GM23338 (cell line): ENCODE results near the gene TBATA. TPM values are rescaled to one million over a fixed set of nuclear protein-coding genes. Genes with fewer than 3 reads are reported as not detected.

ENCODE experiments used
- ATAC-seq: fragments of 200-7000 bp; cut with Tn5 transposase; 3 replicates; pipeline ENCODE4 v1.9.1; 2020
- DNase-seq: peaks from one replicate; pipeline ENCODE4 v3.0.0-alpha.2; 2015; ENCODE audit warnings: low spot score
- H2AFZ ChIP-seq: fragments of 200-600 bp; sonication (generic); 2 replicates; pipeline ENCODE4 v1.8.0; 2016; ENCODE audit warnings: antibody characterized with exemption, mild to moderate bottlenecking, moderate library complexity
- H3F3A ChIP-seq: fragments of 200-600 bp; sonication (generic); replicated peaks from 2 replicates; pipeline ENCODE4 v1.8.0; 2017; ENCODE audit warnings: antibody characterized with exemption, mixed run types, low read depth
- H3K27ac ChIP-seq: fragments of 200-600 bp; sonication (generic); 2 replicates; pipeline ENCODE4 v1.6.1; 2016; ENCODE audit warnings: low read depth
- H3K27me3 ChIP-seq: fragments of 200-600 bp; sonication (generic); 2 replicates; pipeline ENCODE4 v1.8.0; 2016; ENCODE audit warnings: mild to moderate bottlenecking, mixed run types, moderate library complexity; ENCODE audit not compliant: insufficient read depth
- H3K36me3 ChIP-seq: fragments of 200-600 bp; sonication (generic); 2 replicates; pipeline ENCODE4 v1.8.0; 2016; ENCODE audit warnings: mild to moderate bottlenecking; ENCODE audit not compliant: insufficient read depth
- H3K4me1 ChIP-seq: fragments of 200-600 bp; sonication (generic); 2 replicates; pipeline ENCODE4 v1.8.0; 2016; ENCODE audit warnings: mild to moderate bottlenecking, moderate library complexity; ENCODE audit not compliant: insufficient read depth
- H3K4me2 ChIP-seq: fragments of 200-600 bp; sonication (generic); 2 replicates; pipeline ENCODE4 v1.7.1; 2017; ENCODE audit warnings: mixed run types
- H3K4me3 ChIP-seq: fragments of 200-600 bp; sonication (generic); 2 replicates; pipeline ENCODE4 v1.6.1; 2016; ENCODE audit warnings: mixed run types
- H3K79me2 ChIP-seq: fragments of 200-600 bp; sonication (generic); replicated peaks from 2 replicates; pipeline ENCODE4 v1.8.0; 2017; ENCODE audit warnings: mild to moderate bottlenecking; ENCODE audit not compliant: insufficient read depth
- H3K9me2 ChIP-seq: fragments of 200-600 bp; sonication (generic); 2 replicates; pipeline ENCODE4 v1.8.0; 2017; ENCODE audit not compliant: insufficient read depth
- H4K20me1 ChIP-seq: fragments of 200-600 bp; sonication (generic); replicated peaks from 2 replicates; pipeline ENCODE4 v1.8.0; 2017; ENCODE audit warnings: mild to moderate bottlenecking; ENCODE audit not compliant: insufficient read depth
- H3K27ac Mint-ChIP-seq: 2 replicates; pipeline ENCODE4 v1.8.0; 2020; ENCODE audit warnings: inconsistent platforms, mild to moderate bottlenecking, moderate library complexity, mixed read lengths
- H3K27me3 Mint-ChIP-seq: 3 replicates; pipeline ENCODE4 v1.8.0; 2022; ENCODE audit warnings: low read depth, mild to moderate bottlenecking, moderate library complexity, mixed read lengths, inconsistent platforms; ENCODE audit not compliant: insufficient read depth, poor library complexity
- H3K36me3 Mint-ChIP-seq: 3 replicates; pipeline ENCODE4 v1.8.0; 2021; ENCODE audit warnings: low read depth, mild to moderate bottlenecking, inconsistent platforms, moderate library complexity, mixed read lengths
- H3K4me1 Mint-ChIP-seq: 3 replicates; pipeline ENCODE4 v1.8.0; 2020; ENCODE audit warnings: mild to moderate bottlenecking, inconsistent platforms, mixed read lengths
- H3K4me3 Mint-ChIP-seq: 3 replicates; pipeline ENCODE4 v1.8.0; 2021; ENCODE audit warnings: moderate library complexity, mild to moderate bottlenecking, inconsistent platforms, mixed read lengths
- H3K9me3 Mint-ChIP-seq: 3 replicates; pipeline ENCODE4 v1.8.0; 2020; ENCODE audit warnings: moderate library complexity, mild to moderate bottlenecking, inconsistent platforms, mixed read lengths
- CREB1 ChIP-seq: fragments of 250-450 bp; sonication (Bioruptor Pico); IDR thresholded peaks from 2 replicates; pipeline ENCODE4 v1.5.0; 2020; ENCODE audit warnings: low read depth, mild to moderate bottlenecking, moderate library complexity
- EZH2 ChIP-seq: fragments of 200-600 bp; sonication (generic); IDR thresholded peaks from one replicate; pipeline ENCODE4 v1.8.0; 2017; ENCODE audit warnings: antibody characterized with exemption, mild to moderate bottlenecking, low read depth; ENCODE audit not compliant: unreplicated experiment
- EZH2phosphoT487 ChIP-seq: fragments of 200-600 bp; sonication (generic); IDR thresholded peaks from one replicate; pipeline ENCODE4 v1.8.1; 2018; ENCODE audit warnings: antibody characterized with exemption; ENCODE audit not compliant: unreplicated experiment
- JUNB ChIP-seq: IDR thresholded peaks from one replicate; pipeline ENCODE4 v1.6.1; 2016; ENCODE audit warnings: antibody characterized with exemption; ENCODE audit not compliant: unreplicated experiment
- NANOG ChIP-seq: IDR thresholded peaks from 2 replicates; pipeline ENCODE4 v1.6.1; 2016; ENCODE audit warnings: antibody characterized with exemption, borderline replicate concordance
- STAT1 ChIP-seq: IDR thresholded peaks from one replicate; pipeline ENCODE4 v1.6.1; 2016; ENCODE audit warnings: antibody characterized with exemption; ENCODE audit not compliant: unreplicated experiment
- ZNF114 ChIP-seq: fragments of 250-450 bp; sonication (Bioruptor Pico); IDR thresholded peaks from 2 replicates; pipeline ENCODE4 v1.5.0; 2020; ENCODE audit warnings: mild to moderate bottlenecking, moderate library complexity
- ZNF331 ChIP-seq: fragments of 250-450 bp; sonication (Bioruptor Pico); IDR thresholded peaks from 2 replicates; pipeline ENCODE4 v1.5.0; 2020; ENCODE audit warnings: low read depth, mild to moderate bottlenecking, moderate library complexity
- polyA plus RNA-seq: library from polyadenylated mRNA; unstranded; fragments of >200 nt; fragmentation: Nextera tagmentation; extraction: Ambion mirVana; gene quantifications from 2 replicates; pipeline ENCODE4 v1.2.1, GENCODE V29; 2016
- total RNA-seq: library from RNA; depleted of rRNA; stranded (reverse); fragments of >200 nt; shearing (Covaris generic); gene quantifications from 2 replicates; pipeline ENCODE4 v1.2.3, GENCODE V29; 2014
- TF ChIP-seq, protein P1 (sequence below): IDR thresholded peaks from 2 replicates; pipeline ENCODE4 v1.6.1; 2016; ENCODE audit warnings: antibody characterized with exemption
- TF ChIP-seq, protein P2 (sequence below): fragments of 250-450 bp; sonication (Bioruptor Pico); IDR thresholded peaks from 2 replicates; pipeline ENCODE4 v1.5.0; 2020; ENCODE audit warnings: mild to moderate bottlenecking, moderate library complexity
- TF ChIP-seq, protein P3 (sequence below): IDR thresholded peaks from one replicate; pipeline ENCODE4 v1.6.1; 2018; ENCODE audit warnings: antibody characterized with exemption; ENCODE audit not compliant: unreplicated experiment

Gene TBATA
- total and polyA plus RNA-seq, 2 experiments from 2014 or later: not detected

DNA sequence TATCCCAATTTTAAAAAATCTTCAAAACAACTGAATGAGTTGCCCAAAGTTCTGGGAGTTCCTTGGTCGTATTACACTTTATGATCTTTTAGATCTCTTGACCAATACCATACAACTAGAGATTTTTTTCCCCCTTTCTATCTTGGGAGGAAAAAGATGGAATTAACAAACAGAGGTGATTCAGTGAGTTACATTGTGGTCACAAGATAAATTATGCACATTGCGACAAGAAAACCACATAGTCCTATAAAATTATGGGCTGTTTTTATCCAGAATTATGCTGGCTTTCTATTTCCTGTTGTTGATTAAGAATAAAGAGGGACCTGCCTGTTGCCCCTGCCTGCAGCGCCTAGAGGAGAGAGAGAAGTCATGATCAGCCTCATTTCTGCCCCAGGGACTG is 22.4 kb upstream of the TBATA start:
- DNase-seq (no peak), ATAC-seq (no peak)
- Histone ChIP-seq H3F3A (no peaks in the 10 kb centered on the region), H3K9me2 (peaks cover 15% of the 10 kb centered on the region), H4K20me1 (no peaks in the 10 kb centered on the region), H3K27me3 (no peaks in the 10 kb centered on the region), H2AFZ (no peak overlapping the region), H3K4me2 (peak overlapping the region; percentile 49; the same call in 1 of the 2 replicates), H3K4me3 (no peak overlapping the region), H3K79me2 (no peaks in the 10 kb centered on the region), H3K27ac (no peak overlapping the region), H3K4me1 (peaks cover 13% of the 10 kb centered on the region), H3K36me3 (no peaks in the 10 kb centered on the region)
- TF ChIP-seq ZNF331 (CRISPR knock-in tag): no peak
- no peak for TF ChIP-seq EZH2
- TF ChIP-seq STAT1: no peak
- TF ChIP-seq JUNB: no peak
- TF ChIP-seq, protein P1, sequence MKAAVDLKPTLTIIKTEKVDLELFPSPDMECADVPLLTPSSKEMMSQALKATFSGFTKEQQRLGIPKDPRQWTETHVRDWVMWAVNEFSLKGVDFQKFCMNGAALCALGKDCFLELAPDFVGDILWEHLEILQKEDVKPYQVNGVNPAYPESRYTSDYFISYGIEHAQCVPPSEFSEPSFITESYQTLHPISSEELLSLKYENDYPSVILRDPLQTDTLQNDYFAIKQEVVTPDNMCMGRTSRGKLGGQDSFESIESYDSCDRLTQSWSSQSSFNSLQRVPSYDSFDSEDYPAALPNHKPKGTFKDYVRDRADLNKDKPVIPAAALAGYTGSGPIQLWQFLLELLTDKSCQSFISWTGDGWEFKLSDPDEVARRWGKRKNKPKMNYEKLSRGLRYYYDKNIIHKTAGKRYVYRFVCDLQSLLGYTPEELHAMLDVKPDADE: no peak
- no peak for TF ChIP-seq CREB1
- TF ChIP-seq, protein P2, sequence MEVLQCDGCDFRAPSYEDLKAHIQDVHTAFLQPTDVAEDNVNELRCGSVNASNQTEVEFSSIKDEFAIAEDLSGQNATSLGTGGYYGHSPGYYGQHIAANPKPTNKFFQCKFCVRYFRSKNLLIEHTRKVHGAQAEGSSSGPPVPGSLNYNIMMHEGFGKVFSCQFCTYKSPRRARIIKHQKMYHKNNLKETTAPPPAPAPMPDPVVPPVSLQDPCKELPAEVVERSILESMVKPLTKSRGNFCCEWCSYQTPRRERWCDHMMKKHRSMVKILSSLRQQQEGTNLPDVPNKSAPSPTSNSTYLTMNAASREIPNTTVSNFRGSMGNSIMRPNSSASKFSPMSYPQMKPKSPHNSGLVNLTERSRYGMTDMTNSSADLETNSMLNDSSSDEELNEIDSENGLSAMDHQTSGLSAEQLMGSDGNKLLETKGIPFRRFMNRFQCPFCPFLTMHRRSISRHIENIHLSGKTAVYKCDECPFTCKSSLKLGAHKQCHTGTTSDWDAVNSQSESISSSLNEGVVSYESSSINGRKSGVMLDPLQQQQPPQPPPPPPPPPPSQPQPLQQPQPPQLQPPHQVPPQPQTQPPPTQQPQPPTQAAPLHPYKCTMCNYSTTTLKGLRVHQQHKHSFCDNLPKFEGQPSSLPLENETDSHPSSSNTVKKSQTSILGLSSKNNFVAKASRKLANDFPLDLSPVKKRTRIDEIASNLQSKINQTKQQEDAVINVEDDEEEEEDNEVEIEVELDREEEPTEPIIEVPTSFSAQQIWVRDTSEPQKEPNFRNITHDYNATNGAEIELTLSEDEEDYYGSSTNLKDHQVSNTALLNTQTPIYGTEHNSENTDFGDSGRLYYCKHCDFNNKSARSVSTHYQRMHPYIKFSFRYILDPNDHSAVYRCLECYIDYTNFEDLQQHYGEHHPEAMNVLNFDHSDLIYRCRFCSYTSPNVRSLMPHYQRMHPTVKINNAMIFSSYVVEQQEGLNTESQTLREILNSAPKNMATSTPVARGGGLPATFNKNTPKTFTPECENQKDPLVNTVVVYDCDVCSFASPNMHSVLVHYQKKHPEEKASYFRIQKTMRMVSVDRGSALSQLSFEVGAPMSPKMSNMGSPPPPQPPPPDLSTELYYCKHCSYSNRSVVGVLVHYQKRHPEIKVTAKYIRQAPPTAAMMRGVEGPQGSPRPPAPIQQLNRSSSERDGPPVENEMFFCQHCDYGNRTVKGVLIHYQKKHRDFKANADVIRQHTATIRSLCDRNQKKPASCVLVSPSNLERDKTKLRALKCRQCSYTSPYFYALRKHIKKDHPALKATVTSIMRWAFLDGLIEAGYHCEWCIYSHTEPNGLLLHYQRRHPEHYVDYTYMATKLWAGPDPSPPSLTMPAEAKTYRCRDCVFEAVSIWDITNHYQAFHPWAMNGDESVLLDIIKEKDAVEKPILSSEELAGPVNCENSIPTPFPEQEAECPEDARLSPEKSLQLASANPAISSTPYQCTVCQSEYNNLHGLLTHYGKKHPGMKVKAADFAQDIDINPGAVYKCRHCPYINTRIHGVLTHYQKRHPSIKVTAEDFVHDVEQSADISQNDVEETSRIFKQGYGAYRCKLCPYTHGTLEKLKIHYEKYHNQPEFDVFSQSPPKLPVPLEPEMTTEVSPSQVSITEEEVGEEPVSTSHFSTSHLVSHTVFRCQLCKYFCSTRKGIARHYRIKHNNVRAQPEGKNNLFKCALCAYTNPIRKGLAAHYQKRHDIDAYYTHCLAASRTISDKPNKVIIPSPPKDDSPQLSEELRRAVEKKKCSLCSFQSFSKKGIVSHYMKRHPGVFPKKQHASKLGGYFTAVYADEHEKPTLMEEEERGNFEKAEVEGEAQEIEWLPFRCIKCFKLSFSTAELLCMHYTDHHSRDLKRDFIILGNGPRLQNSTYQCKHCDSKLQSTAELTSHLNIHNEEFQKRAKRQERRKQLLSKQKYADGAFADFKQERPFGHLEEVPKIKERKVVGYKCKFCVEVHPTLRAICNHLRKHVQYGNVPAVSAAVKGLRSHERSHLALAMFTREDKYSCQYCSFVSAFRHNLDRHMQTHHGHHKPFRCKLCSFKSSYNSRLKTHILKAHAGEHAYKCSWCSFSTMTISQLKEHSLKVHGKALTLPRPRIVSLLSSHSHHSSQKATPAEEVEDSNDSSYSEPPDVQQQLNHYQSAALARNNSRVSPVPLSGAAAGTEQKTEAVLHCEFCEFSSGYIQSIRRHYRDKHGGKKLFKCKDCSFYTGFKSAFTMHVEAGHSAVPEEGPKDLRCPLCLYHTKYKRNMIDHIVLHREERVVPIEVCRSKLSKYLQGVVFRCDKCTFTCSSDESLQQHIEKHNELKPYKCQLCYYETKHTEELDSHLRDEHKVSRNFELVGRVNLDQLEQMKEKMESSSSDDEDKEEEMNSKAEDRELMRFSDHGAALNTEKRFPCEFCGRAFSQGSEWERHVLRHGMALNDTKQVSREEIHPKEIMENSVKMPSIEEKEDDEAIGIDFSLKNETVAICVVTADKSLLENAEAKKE (CRISPR knock-in tag): no peak
- TF ChIP-seq, protein P3, sequence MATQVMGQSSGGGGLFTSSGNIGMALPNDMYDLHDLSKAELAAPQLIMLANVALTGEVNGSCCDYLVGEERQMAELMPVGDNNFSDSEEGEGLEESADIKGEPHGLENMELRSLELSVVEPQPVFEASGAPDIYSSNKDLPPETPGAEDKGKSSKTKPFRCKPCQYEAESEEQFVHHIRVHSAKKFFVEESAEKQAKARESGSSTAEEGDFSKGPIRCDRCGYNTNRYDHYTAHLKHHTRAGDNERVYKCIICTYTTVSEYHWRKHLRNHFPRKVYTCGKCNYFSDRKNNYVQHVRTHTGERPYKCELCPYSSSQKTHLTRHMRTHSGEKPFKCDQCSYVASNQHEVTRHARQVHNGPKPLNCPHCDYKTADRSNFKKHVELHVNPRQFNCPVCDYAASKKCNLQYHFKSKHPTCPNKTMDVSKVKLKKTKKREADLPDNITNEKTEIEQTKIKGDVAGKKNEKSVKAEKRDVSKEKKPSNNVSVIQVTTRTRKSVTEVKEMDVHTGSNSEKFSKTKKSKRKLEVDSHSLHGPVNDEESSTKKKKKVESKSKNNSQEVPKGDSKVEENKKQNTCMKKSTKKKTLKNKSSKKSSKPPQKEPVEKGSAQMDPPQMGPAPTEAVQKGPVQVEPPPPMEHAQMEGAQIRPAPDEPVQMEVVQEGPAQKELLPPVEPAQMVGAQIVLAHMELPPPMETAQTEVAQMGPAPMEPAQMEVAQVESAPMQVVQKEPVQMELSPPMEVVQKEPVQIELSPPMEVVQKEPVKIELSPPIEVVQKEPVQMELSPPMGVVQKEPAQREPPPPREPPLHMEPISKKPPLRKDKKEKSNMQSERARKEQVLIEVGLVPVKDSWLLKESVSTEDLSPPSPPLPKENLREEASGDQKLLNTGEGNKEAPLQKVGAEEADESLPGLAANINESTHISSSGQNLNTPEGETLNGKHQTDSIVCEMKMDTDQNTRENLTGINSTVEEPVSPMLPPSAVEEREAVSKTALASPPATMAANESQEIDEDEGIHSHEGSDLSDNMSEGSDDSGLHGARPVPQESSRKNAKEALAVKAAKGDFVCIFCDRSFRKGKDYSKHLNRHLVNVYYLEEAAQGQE: no peak
- TF ChIP-seq EZH2phosphoT487: no peak
- TF ChIP-seq NANOG: no peak
- no peak for TF ChIP-seq ZNF114 (CRISPR knock-in tag)
- Mint-ChIP-seq H3K9me3 (no peaks in the 10 kb centered on the region), H3K4me1 (peaks cover 15% of the 10 kb centered on the region), H3K4me3 (no peak overlapping the region; the same call in 2 of the 3 replicates), H3K27me3 (peaks cover 9% of the 10 kb centered on the region), H3K36me3 (no peaks in the 10 kb centered on the region), H3K27ac (no peak overlapping the region)
